OCI-LY3 (cell line): ENCODE data around the gene TRAF3IP3.

Experiments
- CTCF ChIP-seq: fragments of 200-600, 300-600 bp; sonication (generic); IDR thresholded peaks from 2 replicates; pipeline ENCODE4 v1.5.1; 2014; ENCODE audit warnings: antibody characterized with exemption, low read length, low read depth
- EZH2phosphoT487 ChIP-seq: fragments of 200-600 bp; shearing (Covaris generic); IDR thresholded peaks from 2 replicates; pipeline ENCODE4 v1.6.1; 2018; ENCODE audit warnings: antibody characterized with exemption, mixed run types, low read depth

DNA sequence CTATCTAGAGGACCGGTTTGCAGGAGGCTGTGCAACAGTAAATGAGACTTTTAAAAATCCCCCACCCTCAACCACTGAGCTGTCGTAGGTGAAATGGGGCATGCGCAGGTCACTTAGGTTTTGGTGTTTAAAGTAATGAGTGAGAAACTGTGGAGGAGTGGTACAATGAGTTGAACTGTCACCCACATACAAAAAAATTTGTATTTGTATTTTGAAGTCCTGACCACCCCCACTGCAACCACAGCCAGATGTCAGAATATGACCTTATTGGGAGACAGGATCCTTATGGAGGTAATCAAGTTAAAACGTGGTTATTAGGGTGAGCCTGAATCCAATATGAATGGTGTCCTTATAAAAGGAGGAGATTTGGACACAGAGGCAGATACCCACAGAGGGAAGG lies 51.7 kb downstream of the TRAF3IP3 start:
- TF ChIP-seq CTCF, result no peak
- no peak for TF ChIP-seq EZH2phosphoT487
